Right lobe of liver (tissue), 6 donors: ENCODE data around the gene GGA1. TPM values are rescaled to one million over a fixed set of nuclear protein-coding genes. Genes with fewer than 3 reads are reported as not detected.

Source experiments
- ATAC-seq, 4 donors: fragments of 200-7000 bp; cut with Tn5 transposase; one replicate each; pipeline ENCODE4 v1.9.1; 2020; ENCODE audit warnings: mild to moderate bottlenecking in 4 of 4, moderate library complexity in 4 of 4
- DNase-seq, 3 donors: peaks; one replicate each; pipeline ENCODE4 v3.0.0-alpha.2; 2020
- H3K27ac ChIP-seq, 3 donors: fragments of 200-600 bp; one replicate each; pipeline ENCODE4 v1.8.0; 2022
- H3K27me3 ChIP-seq, 2 donors: fragments of 200-600 bp; one replicate each; pipeline ENCODE4 v1.8.0; 2022
- H3K36me3 ChIP-seq, 4 donors: fragments of 200-600 bp; sonication (generic) in 1 of 4; one replicate each; pipeline versions ENCODE4 v1.5.1 to v1.8.0; 2017 to 2022; ENCODE audit warnings: control low read depth in 1 of 4
- H3K4me1 ChIP-seq, 4 donors: fragments of 200-600 bp; sonication (generic) in 1 of 4; one replicate each; pipeline versions ENCODE4 v1.5.1 to v1.8.0; 2017 to 2022; ENCODE audit warnings: control low read depth in 1 of 4
- H3K4me3 ChIP-seq, 3 donors: fragments of 200-600 bp; one replicate each; pipeline ENCODE4 v1.8.0; 2022
- H3K9me3 ChIP-seq, 4 donors: fragments of 200-600 bp; sonication (generic) in 1 of 4; one replicate each; pipeline versions ENCODE4 v1.5.1 to v1.8.0; 2017 to 2022; ENCODE audit warnings: control low read depth in 1 of 4
- CTCF ChIP-seq, 4 donors: fragments of 200-600 bp in 3 of 4; fragments of 450-650 bp in 1 of 4; IDR thresholded peaks; one replicate each; pipeline versions ENCODE4 v1.5.1 to v1.8.0; 2016 to 2022; ENCODE audit warnings: antibody characterized with exemption in 4 of 4, mild to moderate bottlenecking in 2 of 4
- POLR2A ChIP-seq: fragments of 450-650 bp; IDR thresholded peaks from one replicate; pipeline ENCODE4 v1.6.1; 2017; ENCODE audit warnings: antibody characterized with exemption, mild to moderate bottlenecking
- WGBS: methylation state at CpG from one replicate; pipeline ENCODE4 v1.1.6; 2018; ENCODE audit warnings: low coverage, low lambda C conversion rate; ENCODE audit not compliant: insufficient coverage; ENCODE audit errors: missing lambda C conversion rate; 5-methylcytosine and 5-hydroxymethylcytosine counted together
- intact Hi-C, 2 donors: fragments of 100-400 bp; cut with DNase I; formaldehyde crosslinking; loops; one replicate each; pipeline versions ENCODE4 v1.11.2 to v1.14.1; 2022
- total RNA-seq, 6 experiments: library from RNA; depleted of rRNA in 2 of 6; stranded (reverse); fragments of >200 nt in 2 of 6; fragmentation: NEBNext Ultra II Directional in 3 of 6; extraction: Animal tissue kit (Norgen Biotek cat#: 25700) in 3 of 6; gene quantifications; one replicate each; pipeline versions ENCODE4 v1.1.0 to v1.2.4, GENCODE V29; 2016 to 2023
- donor health status: DM: no; HTN: yes; CAD: no.
- donor health status: DM: no; HTN: no; CAD: no.
- donor health status: DM: no; HTN: no; CAD: no.
- donor health status: DM: no; HTN: yes; CAD: no.
- donor health status: DM: no; HTN: yes; CAD: no.

The GGA1 gene
- total RNA-seq, 6 experiments from 2014 or later = 18.4 to 27.3 (median 24.1) TPM

- no peaks in the 10 kb centered on the region for H3K36me3 ChIP-seq
- no peak for DNase-seq
- intact Hi-C loops = no loop called here
- peak overlapping the region; percentile 44 to 65 (median 46) for H3K27ac ChIP-seq
- 0% methylated on average over 3 of the region's 6 CpGs for WGBS
- peak overlapping the region; percentile 42 to 85 (median 44) for H3K4me3 ChIP-seq
- H3K4me1 ChIP-seq = peaks cover 0 to 36% (median 11%) of the 10 kb centered on the region in 4 donors
- no peaks in the 10 kb centered on the region for H3K9me3 ChIP-seq
- TF ChIP-seq POLR2A (no peak), CTCF (IDR thresholded peaks at IDR 0.05) (no peak)
- no peaks in the 10 kb centered on the region for H3K27me3 ChIP-seq
- ATAC-seq = no peak
These were observed 49.0 kb downstream of the GGA1 start for GRCh38 chr22:37657590-37658132.

DNA sequence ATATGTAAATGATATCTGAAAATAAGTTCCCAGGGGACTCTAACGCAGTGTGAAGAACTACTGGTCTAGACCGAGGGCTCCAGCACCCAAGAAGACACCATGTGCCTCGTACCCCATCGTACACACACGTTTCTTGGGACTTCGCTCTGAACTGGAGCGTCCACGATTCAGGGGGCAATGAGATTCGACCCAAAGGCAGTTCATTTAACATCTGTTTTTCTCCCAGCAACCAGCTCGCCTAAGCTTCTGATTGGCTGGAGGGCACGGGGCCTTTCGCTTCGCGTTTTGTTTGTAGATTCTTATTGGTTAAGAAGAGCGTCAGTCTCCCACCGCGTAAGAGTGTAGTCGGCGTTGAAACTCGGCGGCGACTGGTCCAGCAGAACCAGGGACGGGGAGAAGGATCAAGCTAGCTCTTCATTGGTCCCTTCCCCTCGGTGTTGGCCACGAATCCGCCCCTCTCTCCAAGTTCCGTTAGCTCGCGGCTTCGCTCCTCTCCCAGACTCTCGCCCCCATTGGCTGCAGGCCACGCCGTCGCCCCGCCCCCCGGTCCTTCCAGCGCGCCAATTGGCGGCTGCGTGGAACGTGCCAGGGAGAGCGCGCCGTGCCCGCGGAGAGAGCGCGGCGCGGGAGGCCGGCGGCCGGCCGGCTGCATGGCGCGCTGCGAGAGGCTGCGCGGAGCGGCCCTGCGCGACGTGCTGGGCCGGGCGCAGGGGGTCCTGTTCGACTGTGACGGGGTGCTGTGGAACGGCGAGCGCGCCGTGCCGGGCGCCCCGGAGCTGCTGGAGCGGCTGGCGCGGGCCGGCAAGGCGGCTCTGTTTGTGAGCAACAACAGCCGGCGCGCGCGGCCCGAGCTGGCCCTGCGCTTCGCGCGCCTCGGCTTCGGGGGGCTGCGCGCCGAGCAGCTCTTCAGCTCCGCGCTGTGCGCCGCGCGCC, 49.8 kb downstream of the GGA1 start, which contains the start of gene PDXP:
Gene PDXP, plus strand, starts transcription at position 591 of the 933 bp plus-strand sequence. Its CDS starts 60 bp downstream, at position 651.
- H3K36me3 ChIP-seq = no peaks in the 10 kb centered on the region
- ATAC-seq = peak; percentile 88 to 95 (median 92)
- no peaks in the 10 kb centered on the region for H3K9me3 ChIP-seq
- H3K4me1 ChIP-seq = peaks cover 0 to 36% (median 11%) of the 10 kb centered on the region in 4 donors
- intact Hi-C loops = no loop called here
- H3K27me3 ChIP-seq = no peaks in the 10 kb centered on the region
- peak; percentile 99 to 100 (median 99) for DNase-seq
- H3K4me3 ChIP-seq = peak within 1 kb of the TSS; percentile 63 to 85 (median 75)
- TF ChIP-seq POLR2A (peak; percentile 95), CTCF (IDR thresholded peaks at IDR 0.05) (peak in 1 of 4 donors; percentile 6)
- WGBS = under 1% methylated on average over 24 of the region's 101 CpGs
- peak within 1 kb of the TSS; percentile 65 to 77 (median 69) for H3K27ac ChIP-seq

- intact Hi-C loops = no loop called here
- peak overlapping the region; percentile 57 to 77 (median 69) for H3K27ac ChIP-seq
- peak overlapping the region; percentile 63 to 85 (median 75) for H3K4me3 ChIP-seq
- H3K27me3 ChIP-seq = no peaks in the 10 kb centered on the region
- peaks cover 0 to 36% (median 14%) of the 10 kb centered on the region in 4 donors for H3K4me1 ChIP-seq
- no peaks in the 10 kb centered on the region for H3K36me3 ChIP-seq
- ATAC-seq (peak; percentile 54 to 69 (median 59)), DNase-seq (peak; percentile 70 to 91 (median 84))
- H3K9me3 ChIP-seq = no peaks in the 10 kb centered on the region
- 5% methylated on average over 10 of the region's 68 CpGs for WGBS
- peak; percentile 80 for TF ChIP-seq POLR2A
- TF ChIP-seq CTCF (IDR thresholded peaks at IDR 0.05) = no peak
These were observed 50.6 kb downstream of the GGA1 start for GRCh38 chr22:37659066-37659896.
